Neuronal stem cell (in vitro differentiated cells): Measurements from ENCODE around the gene GALNT17.

Experiments used
- DNase-seq: peaks from one replicate; pipeline ENCODE4 v3.0.0-alpha.2; 2013; ENCODE audit warnings: low spot score
- H2AFZ ChIP-seq: one replicate; pipeline ENCODE4 v1.6.1; 2013; ENCODE audit warnings: mild to moderate bottlenecking, low read length, inconsistent platforms
- H2AK5ac ChIP-seq: 2 replicates; pipeline ENCODE4 v1.6.1; 2013; ENCODE audit warnings: low read depth, mild to moderate bottlenecking, inconsistent platforms, low read length, moderate library complexity, mixed read lengths
- H2BK120ac ChIP-seq: 2 replicates; pipeline ENCODE4 v1.6.1; 2013; ENCODE audit warnings: low read depth, mild to moderate bottlenecking, inconsistent platforms, low read length, moderate library complexity, mixed read lengths
- H2BK12ac ChIP-seq: one replicate; pipeline ENCODE4 v1.6.1; 2013; ENCODE audit warnings: low read length, inconsistent platforms
- H2BK15ac ChIP-seq: 2 replicates; pipeline ENCODE4 v1.6.1; 2013; ENCODE audit warnings: mild to moderate bottlenecking, low read length, inconsistent platforms, mixed read lengths
- H2BK5ac ChIP-seq: one replicate; pipeline ENCODE4 v1.6.1; 2013; ENCODE audit warnings: inconsistent platforms, mild to moderate bottlenecking, low read length, moderate library complexity
- H3K14ac ChIP-seq: one replicate; pipeline ENCODE4 v1.6.1; 2013; ENCODE audit warnings: low read length, inconsistent platforms
- H3K18ac ChIP-seq: 2 replicates; pipeline ENCODE4 v1.6.1; 2013; ENCODE audit warnings: low read length, inconsistent platforms
- H3K23ac ChIP-seq: 2 replicates; pipeline ENCODE4 v1.6.1; 2013; ENCODE audit warnings: low read depth, mild to moderate bottlenecking, mixed read lengths, low read length, inconsistent platforms; ENCODE audit not compliant: poor library complexity
- H3K27ac ChIP-seq: replicated peaks from 3 replicates; pipeline ENCODE4 v1.5.1; 2013; ENCODE audit warnings: low read length, inconsistent platforms
- H3K27me3 ChIP-seq, 3 experiments: 2 replicates each; pipeline ENCODE4 v1.6.1; 2013; ENCODE audit warnings: low read length in 3 of 3, mild to moderate bottlenecking in 2 of 3, inconsistent platforms in 1 of 3, low read depth in 1 of 3, mixed read lengths in 1 of 3, moderate library complexity in 1 of 3; ENCODE audit not compliant: control insufficient read depth in 3 of 3, insufficient read depth in 3 of 3
- H3K36me3 ChIP-seq, 2 donors: replicated peaks in 1 of 2; 2 replicates each; pipeline ENCODE4 v1.6.1; 2013; ENCODE audit warnings: low read length in 2 of 2; ENCODE audit not compliant: control insufficient read depth in 2 of 2, insufficient read depth in 2 of 2
- H3K4ac ChIP-seq: 2 replicates; pipeline ENCODE4 v1.6.1; 2013; ENCODE audit warnings: inconsistent platforms, mild to moderate bottlenecking, low read length, moderate library complexity
- H3K4me1 ChIP-seq, 2 donors: 1 replicate in 1 of 2; 2 replicates in 1 of 2; pipeline ENCODE4 v1.6.1; 2013; ENCODE audit warnings: low read length in 2 of 2, low read depth in 1 of 2; ENCODE audit not compliant: control insufficient read depth in 2 of 2, insufficient read depth in 1 of 2
- H3K4me2 ChIP-seq: one replicate; pipeline ENCODE4 v1.6.1; 2013; ENCODE audit warnings: mild to moderate bottlenecking, low read length, inconsistent platforms; ENCODE audit not compliant: insufficient read depth, poor library complexity, severe bottlenecking
- H3K4me3 ChIP-seq, 2 donors: 2 replicates each; pipeline ENCODE4 v1.5.1; 2013; ENCODE audit warnings: low read length in 2 of 2, mild to moderate bottlenecking in 2 of 2, inconsistent platforms in 1 of 2, moderate library complexity in 1 of 2
- H3K79me1 ChIP-seq: one replicate; pipeline ENCODE4 v1.6.1; 2013; ENCODE audit warnings: low read depth, mild to moderate bottlenecking, inconsistent platforms, low read length, moderate library complexity
- H3K9ac ChIP-seq: one replicate; pipeline ENCODE4 v1.6.1; 2013; ENCODE audit warnings: mild to moderate bottlenecking, low read depth, low read length, inconsistent platforms; ENCODE audit not compliant: poor library complexity
- H3K9me3 ChIP-seq, 2 donors: replicated peaks in 1 of 2; 2 replicates each; pipeline versions ENCODE3 to v1.6.1; 2013; ENCODE audit warnings: low read length in 2 of 2, mild to moderate bottlenecking in 2 of 2, inconsistent platforms in 1 of 2, low read depth in 1 of 2, mixed read lengths in 1 of 2, moderate library complexity in 1 of 2; ENCODE audit not compliant: control insufficient read depth in 2 of 2, insufficient read depth in 1 of 2
- H4K8ac ChIP-seq: one replicate; pipeline ENCODE4 v1.6.1; 2013; ENCODE audit warnings: low read depth, mild to moderate bottlenecking, inconsistent platforms, low read length, moderate library complexity
- H4K91ac ChIP-seq: one replicate; pipeline ENCODE4 v1.6.1; 2013; ENCODE audit warnings: low read length, low read depth, mild to moderate bottlenecking, inconsistent platforms; ENCODE audit not compliant: poor library complexity
- WGBS, 2 donors: extraction: QIAGEN DNeasy Blood & Tissue Kit; methylation state at CpG; one replicate each; pipeline ENCODE4 v1.1.7; 2013; ENCODE audit warnings: missing lambda C conversion rate in 2 of 2, mixed read lengths in 1 of 2; ENCODE audit not compliant: insufficient read length in 2 of 2, insufficient replicate concordance in 1 of 2; ENCODE audit errors: extremely low coverage in 2 of 2; 5-methylcytosine and 5-hydroxymethylcytosine counted together

Gene GALNT17

GRCh38 chr7:71444130-71444529, 312.2 kb downstream of the GALNT17 start:
- Histone ChIP-seq H3K23ac (no peak overlapping the region), H2BK5ac (peak overlapping the region; percentile 39), H2BK15ac (peak overlapping the region; percentile 38), H4K8ac (no peak overlapping the region), H3K9me3 (no peaks in the 10 kb centered on the region), H4K91ac (peak overlapping the region; percentile 92), H3K18ac (peak overlapping the region; percentile 3), H3K36me3 (no peaks in the 10 kb centered on the region), H3K27ac (no peak overlapping the region), H3K4me1 (peaks cover 8 to 13% of the 10 kb centered on the region in 2 donors), H3K14ac (no peak overlapping the region), H3K79me1 (no peaks in the 10 kb centered on the region), H3K27me3 (no peaks in the 10 kb centered on the region), H3K9ac (no peak overlapping the region), H2AFZ (no peak overlapping the region), H2AK5ac (peak overlapping the region; percentile 93), H3K4me3 (no peak overlapping the region), H3K4me2 (no peak overlapping the region), H2BK120ac (peak overlapping the region; percentile 67), H2BK12ac (peak overlapping the region; percentile 73), H3K4ac (peak overlapping the region; percentile 66)
- DNase-seq: no peak
- whole genome bisulfite sequencing, 2 donors: no CpG with 5 or more reads among the region's 4 CpGs

GRCh38 chr7:71453630-71454029, 321.7 kb downstream of the GALNT17 start:
- H3K9ac ChIP-seq: no peak overlapping the region
- DNase-seq: no peak
- no peak overlapping the region for H2BK5ac ChIP-seq
- no peak overlapping the region for H2BK120ac ChIP-seq
- no peaks in the 10 kb centered on the region for H3K79me1 ChIP-seq
- H3K23ac ChIP-seq: no peak overlapping the region
- H2BK15ac ChIP-seq: no peak overlapping the region
- H2AK5ac ChIP-seq: no peak overlapping the region
- H3K9me3 ChIP-seq: no peaks in the 10 kb centered on the region
- no peak overlapping the region for H3K18ac ChIP-seq
- H4K91ac ChIP-seq: no peak overlapping the region
- no peak overlapping the region for H3K4me3 ChIP-seq
- no peak overlapping the region for H3K4me2 ChIP-seq
- no peak overlapping the region for H3K4ac ChIP-seq
- no peak overlapping the region for H3K27ac ChIP-seq
- H4K8ac ChIP-seq: no peak overlapping the region
- no peaks in the 10 kb centered on the region for H3K36me3 ChIP-seq
- peaks cover 3 to 7% of the 10 kb centered on the region in 2 donors for H3K4me1 ChIP-seq
- no peaks in the 10 kb centered on the region for H3K27me3 ChIP-seq
- no CpG with 5 or more reads among the region's 2 CpGs for WGBS, 2 donors
- H3K14ac ChIP-seq: no peak overlapping the region
- H2AFZ ChIP-seq: no peak overlapping the region
- H2BK12ac ChIP-seq: no peak overlapping the region

DNA sequence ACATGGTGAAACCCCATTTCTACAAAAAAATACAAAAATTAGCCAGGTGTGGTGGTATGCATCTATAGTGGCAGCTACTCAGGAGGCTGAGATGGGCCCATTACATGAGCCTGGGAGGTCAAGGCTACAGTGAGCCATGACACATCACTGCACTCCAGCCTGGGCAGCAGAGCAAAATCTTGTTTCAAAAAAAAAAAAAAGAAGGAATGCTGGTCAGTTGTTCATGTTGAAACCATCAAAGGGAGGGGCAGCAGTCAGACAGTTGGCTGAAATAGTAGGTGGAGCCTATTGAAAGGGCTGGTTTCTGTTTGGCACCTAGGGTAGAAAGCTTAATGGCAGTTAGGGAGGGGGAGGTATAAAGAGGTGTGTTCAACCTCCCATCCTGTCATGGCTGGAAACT, 323.0 kb downstream of the GALNT17 start:
- Histone ChIP-seq H3K27ac (no peak overlapping the region), H4K91ac (no peak overlapping the region), H3K4me1 (peaks cover 3 to 7% of the 10 kb centered on the region in 2 donors), H3K4me3 (no peak overlapping the region), H2BK12ac (no peak overlapping the region), H3K79me1 (no peaks in the 10 kb centered on the region), H3K9ac (no peak overlapping the region), H3K36me3 (no peaks in the 10 kb centered on the region), H3K23ac (no peak overlapping the region), H3K18ac (no peak overlapping the region), H2AK5ac (no peak overlapping the region), H3K27me3 (no peaks in the 10 kb centered on the region), H3K4me2 (no peak overlapping the region), H3K9me3 (no peaks in the 10 kb centered on the region), H3K4ac (no peak overlapping the region), H3K14ac (no peak overlapping the region), H4K8ac (no peak overlapping the region), H2BK5ac (no peak overlapping the region), H2AFZ (no peak overlapping the region), H2BK120ac (no peak overlapping the region), H2BK15ac (no peak overlapping the region)
- no peak for DNase-seq

DNA sequence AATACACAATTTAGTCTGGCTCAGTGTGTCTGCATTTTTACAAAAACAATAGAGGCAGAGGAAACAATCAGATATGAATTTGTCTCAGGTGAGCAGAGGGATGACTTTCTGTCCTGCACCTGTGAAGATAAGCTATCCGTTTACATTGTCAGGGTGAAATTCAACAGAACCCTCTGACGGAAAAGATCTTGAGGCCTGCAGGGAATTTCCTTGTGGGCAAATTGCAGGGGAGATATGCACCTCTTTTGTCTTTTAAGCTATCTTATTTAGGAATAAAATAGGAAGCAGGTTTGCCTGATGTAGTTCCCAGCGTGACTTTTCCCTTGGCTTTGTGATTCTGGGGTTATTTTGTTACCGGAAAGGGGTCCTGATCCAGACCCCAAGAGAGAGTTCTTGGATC, 325.1 kb downstream of the GALNT17 start:
- Histone ChIP-seq H3K9ac (no peak overlapping the region), H2BK15ac (no peak overlapping the region), H3K79me1 (no peaks in the 10 kb centered on the region), H4K8ac (no peak overlapping the region), H3K18ac (no peak overlapping the region), H2BK5ac (no peak overlapping the region), H2AK5ac (no peak overlapping the region), H3K4me3 (no peak overlapping the region), H2BK120ac (no peak overlapping the region), H3K27me3 (no peaks in the 10 kb centered on the region), H3K14ac (no peak overlapping the region), H3K4me1 (peaks cover 9 to 12% of the 10 kb centered on the region in 2 donors), H3K9me3 (no peaks in the 10 kb centered on the region), H4K91ac (no peak overlapping the region), H3K36me3 (no peaks in the 10 kb centered on the region), H3K23ac (no peak overlapping the region), H2BK12ac (no peak overlapping the region), H3K27ac (no peak overlapping the region), H2AFZ (no peak overlapping the region), H3K4ac (no peak overlapping the region), H3K4me2 (no peak overlapping the region)
- no CpG with 5 or more reads among the region's 4 CpGs for WGBS, 2 donors
- no peak for DNase-seq
